ENCODE data around the gene TAF8. TPM values are rescaled to one million over a fixed set of nuclear protein-coding genes. Genes with fewer than 3 reads are reported as not detected.

TAF8 gene
- total RNA-seq, 1 donor from 2014 or later, result 35.6 TPM

DNA sequence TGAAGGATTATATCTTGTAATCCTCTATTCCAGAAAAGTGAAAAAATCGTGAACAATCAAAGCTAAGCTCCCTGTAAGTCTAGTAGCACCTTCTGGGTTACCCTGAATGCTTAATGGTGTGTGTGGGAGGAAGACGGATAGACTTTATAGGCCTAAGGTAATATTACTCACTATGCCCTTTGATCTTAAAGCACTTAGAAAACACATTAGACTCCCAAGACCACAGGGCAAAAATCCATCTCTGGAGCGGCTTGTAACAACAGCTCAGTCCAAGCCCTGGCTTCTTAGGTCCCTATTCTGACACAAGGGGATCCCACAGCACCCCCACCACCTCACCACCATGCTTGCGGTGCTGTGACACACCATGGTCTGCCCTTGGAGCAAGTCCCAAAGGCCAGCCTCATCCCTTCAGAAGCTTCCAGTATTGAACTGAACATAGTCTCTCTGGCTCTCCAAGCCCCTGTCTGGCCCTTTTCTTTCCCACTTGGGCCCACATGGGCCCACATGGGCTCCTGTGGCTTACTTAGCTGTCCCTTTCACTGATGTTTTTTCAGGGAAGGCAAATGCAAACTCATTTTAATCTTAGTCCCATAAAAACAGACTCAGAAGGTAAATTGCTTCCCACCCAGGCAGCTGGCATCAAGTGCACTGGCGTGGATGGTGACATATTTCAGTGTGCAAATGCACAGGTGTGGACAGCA is 63.8 kb downstream of the TAF8 start:
- peaks cover 18% of the 10 kb centered on the region for H3K4me1 ChIP-seq

DNA sequence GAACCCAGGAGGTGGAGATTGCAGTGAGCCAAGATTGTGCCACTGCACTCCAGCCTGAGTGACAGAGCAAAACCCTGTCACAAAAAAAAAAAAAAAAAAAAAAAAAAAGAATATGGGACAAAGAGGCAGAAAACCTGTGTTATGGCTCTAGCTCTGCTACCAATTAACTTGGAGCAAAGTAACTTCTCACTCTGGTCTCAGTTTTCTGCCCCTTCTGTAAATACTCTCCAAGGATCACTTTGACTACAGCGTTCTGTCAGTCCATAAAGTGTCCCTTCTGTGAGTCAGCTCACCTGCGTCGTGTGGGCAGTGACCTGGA is 67.5 kb downstream of the TAF8 start:
- Histone ChIP-seq H3K27me3 (no peaks in the 10 kb centered on the region), H3K4me3 (no peak overlapping the region), H3K4me1 (peaks cover 36% of the 10 kb centered on the region), H3K36me3 (no peaks in the 10 kb centered on the region), H3K27ac (peak overlapping the region; percentile 51), H3K9me3 (no peaks in the 10 kb centered on the region)
- intact Hi-C loops (cut with DNase I), result no loop called here
- no peak for DNase-seq (ENCODE audit: extremely low spot score in 2 of 2)
- TF ChIP-seq, protein P1, sequence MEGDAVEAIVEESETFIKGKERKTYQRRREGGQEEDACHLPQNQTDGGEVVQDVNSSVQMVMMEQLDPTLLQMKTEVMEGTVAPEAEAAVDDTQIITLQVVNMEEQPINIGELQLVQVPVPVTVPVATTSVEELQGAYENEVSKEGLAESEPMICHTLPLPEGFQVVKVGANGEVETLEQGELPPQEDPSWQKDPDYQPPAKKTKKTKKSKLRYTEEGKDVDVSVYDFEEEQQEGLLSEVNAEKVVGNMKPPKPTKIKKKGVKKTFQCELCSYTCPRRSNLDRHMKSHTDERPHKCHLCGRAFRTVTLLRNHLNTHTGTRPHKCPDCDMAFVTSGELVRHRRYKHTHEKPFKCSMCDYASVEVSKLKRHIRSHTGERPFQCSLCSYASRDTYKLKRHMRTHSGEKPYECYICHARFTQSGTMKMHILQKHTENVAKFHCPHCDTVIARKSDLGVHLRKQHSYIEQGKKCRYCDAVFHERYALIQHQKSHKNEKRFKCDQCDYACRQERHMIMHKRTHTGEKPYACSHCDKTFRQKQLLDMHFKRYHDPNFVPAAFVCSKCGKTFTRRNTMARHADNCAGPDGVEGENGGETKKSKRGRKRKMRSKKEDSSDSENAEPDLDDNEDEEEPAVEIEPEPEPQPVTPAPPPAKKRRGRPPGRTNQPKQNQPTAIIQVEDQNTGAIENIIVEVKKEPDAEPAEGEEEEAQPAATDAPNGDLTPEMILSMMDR (IDR thresholded peaks at IDR 0.05), result no peak
- no peak for TF ChIP-seq POLR2AphosphoS5 (IDR thresholded peaks at IDR 0.05; ENCODE audit: insufficient read depth in 1 of 2, low read depth in 1 of 2)
- TF ChIP-seq POLR2A (IDR thresholded peaks at IDR 0.05), result no peak

More for the DNA sequence above, 63.8 kb downstream of the TAF8 start:
- no peak for DNase-seq (ENCODE audit: extremely low spot score in 2 of 2)
- intact Hi-C loops (cut with DNase I), result no loop called here
- Histone ChIP-seq H3K36me3 (no peaks in the 10 kb centered on the region), H3K9me3 (no peaks in the 10 kb centered on the region), H3K4me3 (no peak overlapping the region), H3K27ac (no peak overlapping the region), H3K27me3 (no peaks in the 10 kb centered on the region)
- TF ChIP-seq POLR2A (IDR thresholded peaks at IDR 0.05), result no peak
- TF ChIP-seq, protein P1 (IDR thresholded peaks at IDR 0.05), result no peak
- no peak for TF ChIP-seq POLR2AphosphoS5 (IDR thresholded peaks at IDR 0.05; ENCODE audit: insufficient read depth in 1 of 2, low read depth in 1 of 2)

DNA sequence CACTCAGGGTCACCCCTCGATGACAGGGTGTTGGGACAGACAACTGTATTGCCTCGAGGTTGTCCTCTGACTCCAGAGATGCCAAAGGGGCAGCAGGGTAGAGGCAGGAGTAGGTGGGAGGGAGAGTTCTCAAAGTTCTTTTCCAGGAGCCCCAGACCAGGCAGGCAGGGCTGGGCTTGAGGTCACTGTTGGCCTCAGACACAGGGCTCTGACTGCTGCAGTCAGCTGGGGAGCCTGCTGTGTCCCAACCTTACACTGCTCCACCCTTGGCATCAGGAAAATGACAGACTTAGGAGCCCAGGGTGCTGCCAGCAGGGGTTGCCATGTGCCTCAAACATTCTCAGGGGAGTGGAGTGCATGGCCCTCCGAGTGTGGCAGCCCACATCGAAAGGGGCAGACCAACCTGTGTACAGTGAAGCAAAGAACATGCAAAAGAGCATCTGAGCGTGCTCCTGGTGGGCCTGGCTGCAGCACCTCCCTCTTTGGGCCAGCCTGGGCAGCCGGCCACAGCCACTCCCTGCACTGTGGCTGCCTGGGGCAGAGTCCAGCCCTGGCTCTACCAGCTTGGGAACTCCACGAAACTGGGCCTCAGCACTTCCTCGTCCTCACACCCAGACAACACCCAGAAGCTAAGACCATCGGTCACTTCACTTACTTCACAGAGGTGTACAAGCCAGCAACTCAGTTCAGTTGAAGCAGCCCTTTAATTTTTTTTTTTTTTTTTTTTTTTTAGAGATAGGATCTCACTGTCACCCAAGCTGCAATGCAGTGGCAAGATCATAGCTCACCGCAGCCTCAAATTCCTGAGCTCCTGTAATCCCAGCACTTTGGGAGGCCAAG is 68.1 kb downstream of the TAF8 start:
- no peaks in the 10 kb centered on the region for H3K27me3 ChIP-seq
- no peaks in the 10 kb centered on the region for H3K36me3 ChIP-seq
- TF ChIP-seq POLR2A (IDR thresholded peaks at IDR 0.05) (no peak), POLR2AphosphoS5 (IDR thresholded peaks at IDR 0.05; ENCODE audit: insufficient read depth in 1 of 2, low read depth in 1 of 2) (peak; percentile 16 to 30)
- TF ChIP-seq, protein P1 (IDR thresholded peaks at IDR 0.05), result no peak
- peaks cover 42% of the 10 kb centered on the region for H3K4me1 ChIP-seq
- DNase-seq (ENCODE audit: extremely low spot score in 2 of 2), result no peak
- intact Hi-C loops (cut with DNase I), result no loop called here
- peak overlapping the region; percentile 51 for H3K27ac ChIP-seq
- no peaks in the 10 kb centered on the region for H3K9me3 ChIP-seq
- no peak overlapping the region for H3K4me3 ChIP-seq

DNA sequence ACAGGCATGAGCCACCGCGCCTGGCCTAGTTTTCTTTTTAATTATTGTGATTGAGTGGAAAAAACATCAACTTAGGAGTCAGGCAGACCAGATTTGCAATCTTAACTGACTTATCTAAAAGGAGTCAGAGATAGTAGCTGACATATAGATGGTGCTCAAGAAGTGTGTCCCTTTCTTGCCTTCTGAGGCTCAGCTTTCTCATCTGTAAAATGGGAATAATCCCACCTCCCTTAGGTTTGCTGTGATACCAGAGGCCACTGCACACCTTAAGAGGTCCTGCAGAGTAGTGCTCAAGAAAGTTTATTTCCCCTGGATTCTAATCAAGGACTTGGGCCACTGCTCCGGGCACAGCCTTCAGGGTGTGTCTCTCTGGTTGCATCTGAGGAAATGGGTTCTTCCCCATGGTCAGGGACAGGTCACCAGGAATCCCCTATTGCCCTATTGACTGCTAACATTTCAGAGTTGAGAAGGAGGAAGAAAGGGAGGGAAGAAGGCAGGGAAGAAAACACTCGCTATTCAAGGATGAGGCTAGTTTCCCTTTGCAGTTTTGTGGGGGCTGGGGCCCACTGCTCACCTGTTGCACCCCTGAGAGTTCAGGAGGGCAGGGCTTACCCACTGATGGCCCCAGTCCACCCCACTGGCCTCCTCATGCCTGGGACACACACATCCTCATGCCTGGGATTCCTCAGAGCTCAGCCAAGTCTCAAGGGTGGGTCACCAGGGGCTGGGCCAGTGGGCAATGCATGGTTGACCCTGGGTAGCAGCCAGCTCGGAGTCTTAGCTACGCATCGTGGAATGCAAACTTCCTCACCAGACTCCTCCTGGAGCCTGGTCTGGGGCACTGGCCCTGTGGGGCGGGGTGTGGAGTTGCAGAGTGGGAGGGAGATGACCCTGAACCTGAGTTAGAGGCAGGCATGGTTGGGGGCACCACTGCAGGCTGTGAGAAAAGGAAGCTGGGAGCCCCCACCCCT is 70.9 kb downstream of the TAF8 start:
- Histone ChIP-seq H3K36me3 (no peaks in the 10 kb centered on the region), H3K4me3 (no peak overlapping the region), H3K27me3 (no peaks in the 10 kb centered on the region), H3K27ac (peak overlapping the region; percentile 79), H3K4me1 (peaks cover 50% of the 10 kb centered on the region), H3K9me3 (no peaks in the 10 kb centered on the region)
- TF ChIP-seq, protein P1 (IDR thresholded peaks at IDR 0.05), result no peak
- no peak for DNase-seq (ENCODE audit: extremely low spot score in 2 of 2)
- intact Hi-C loops (cut with DNase I), result no loop called here
